HG02763 (cell line): ENCODE measurements around the gene ORAI3.

Source experiments
- ATAC-seq: cut with Tn5 transposase; IDR thresholded peaks from one replicate; pipeline ENCODE4 v1.9.1; 2021; ENCODE audit warnings: mild to moderate bottlenecking, moderate library complexity; ENCODE audit not compliant: unreplicated experiment

Gene ORAI3

GRCh38 chr16:30987581-30988190, 38.8 kb downstream of the ORAI3 start:
- ATAC-seq = no peak

GRCh38 chr16:30989469-30990047, 40.7 kb downstream of the ORAI3 start:
- ATAC-seq = no peak

DNA sequence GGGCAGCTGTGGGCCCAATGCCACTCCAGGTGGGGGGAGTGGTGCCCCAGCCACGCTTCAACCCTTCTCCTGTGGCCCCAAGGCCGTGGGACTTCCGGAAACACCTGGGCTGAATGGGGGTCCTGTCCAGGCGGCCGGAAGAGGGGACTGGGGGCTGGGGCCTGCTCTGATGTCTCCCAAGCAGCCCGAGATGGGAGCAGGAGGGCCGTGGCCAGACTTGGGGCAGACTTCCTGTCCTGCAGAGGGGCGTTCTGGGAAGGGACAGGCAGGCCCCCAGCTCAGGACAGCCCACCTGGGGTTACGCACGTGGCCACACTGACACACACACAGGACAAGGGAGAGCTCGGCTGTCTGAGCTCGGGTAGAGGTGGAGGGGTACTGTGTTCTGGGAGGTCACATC, 41.2 kb downstream of the ORAI3 start:
- ATAC-seq = no peak

DNA sequence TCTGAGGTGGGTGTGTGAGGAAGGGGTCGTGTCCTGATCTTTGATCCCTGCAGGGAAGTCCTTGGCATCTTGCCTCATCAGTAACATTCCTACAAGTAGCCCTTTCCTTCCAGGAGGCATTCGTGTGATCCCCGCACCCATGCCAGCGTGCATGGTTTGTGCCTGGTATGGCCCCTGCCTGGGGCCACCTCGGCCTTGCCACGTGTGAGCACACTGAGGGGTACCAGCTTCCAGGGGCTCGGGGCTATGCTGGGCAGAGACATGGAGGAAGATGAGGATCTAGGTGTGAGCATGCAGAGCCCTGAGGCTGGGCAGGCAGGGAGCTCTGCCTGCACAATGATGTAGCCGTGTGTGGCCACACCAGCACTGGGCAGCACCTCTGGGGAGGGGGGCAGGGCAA, 42.2 kb downstream of the ORAI3 start:
- no peak for ATAC-seq

DNA sequence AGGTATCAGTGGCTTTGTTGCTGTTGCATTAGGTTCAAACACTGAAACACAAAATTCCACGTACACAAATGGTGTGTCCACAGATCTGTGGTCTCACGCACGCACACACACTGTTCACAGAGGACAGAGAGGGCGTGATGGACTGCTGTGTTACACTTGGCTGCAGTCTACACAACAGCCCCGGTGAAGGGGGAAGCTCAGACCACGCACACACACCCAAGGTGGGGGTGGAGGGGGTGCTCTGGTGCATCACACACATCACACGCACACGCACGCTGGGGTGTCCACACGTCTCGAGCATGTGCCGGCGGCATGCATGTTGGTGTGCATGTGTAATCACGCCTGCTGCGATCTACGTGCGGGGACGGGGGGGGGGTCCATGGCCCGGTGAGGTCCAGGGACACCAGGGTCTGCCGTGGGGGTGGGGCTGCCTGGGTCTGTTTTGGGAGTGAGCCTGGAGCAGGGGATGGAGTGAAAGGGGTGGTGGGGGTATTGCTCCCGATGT, 43.5 kb downstream of the ORAI3 start:
- no peak for ATAC-seq

DNA sequence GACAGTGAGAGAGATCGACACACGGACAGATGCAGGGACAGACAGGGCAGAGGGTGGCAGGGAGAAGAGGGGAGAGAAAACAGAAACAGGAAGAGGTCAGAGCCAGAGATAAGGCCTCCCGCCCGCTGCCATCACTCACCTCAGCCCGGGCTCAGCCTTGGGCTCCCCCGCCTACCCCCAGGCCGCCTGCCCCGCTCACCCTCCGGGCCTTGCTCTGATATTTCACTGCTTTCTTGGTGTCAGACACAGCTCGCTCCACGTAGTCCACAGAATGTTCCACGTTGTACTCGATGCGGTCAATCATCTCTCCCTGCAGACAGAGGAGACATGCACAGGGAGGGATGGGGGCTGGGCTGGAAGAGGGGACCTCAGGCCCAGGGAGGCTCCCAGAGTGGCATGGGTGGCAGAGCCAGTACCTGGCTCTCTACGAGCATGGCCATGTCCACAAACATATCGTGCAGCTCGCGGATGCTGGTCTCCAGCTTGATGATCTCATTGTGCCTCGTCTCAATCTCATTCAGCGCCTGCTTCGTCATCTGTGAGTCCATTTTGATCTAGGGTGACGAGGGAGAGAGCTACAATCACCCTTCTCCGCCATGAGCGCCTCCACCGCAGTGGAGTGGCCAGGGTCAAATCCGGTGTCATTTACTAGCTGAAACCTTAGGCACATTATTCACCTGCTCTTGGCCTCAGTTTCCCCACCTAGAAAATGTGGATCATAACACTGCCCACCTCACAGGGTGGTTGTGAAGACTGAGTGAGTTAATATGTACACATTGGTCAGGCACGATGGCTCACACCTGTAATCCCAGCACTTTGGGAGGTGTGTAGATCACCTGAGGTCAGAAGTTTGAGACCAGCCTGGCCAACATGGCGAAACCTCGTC, 44.3 kb downstream of the ORAI3 start:
- ATAC-seq = no peak

DNA sequence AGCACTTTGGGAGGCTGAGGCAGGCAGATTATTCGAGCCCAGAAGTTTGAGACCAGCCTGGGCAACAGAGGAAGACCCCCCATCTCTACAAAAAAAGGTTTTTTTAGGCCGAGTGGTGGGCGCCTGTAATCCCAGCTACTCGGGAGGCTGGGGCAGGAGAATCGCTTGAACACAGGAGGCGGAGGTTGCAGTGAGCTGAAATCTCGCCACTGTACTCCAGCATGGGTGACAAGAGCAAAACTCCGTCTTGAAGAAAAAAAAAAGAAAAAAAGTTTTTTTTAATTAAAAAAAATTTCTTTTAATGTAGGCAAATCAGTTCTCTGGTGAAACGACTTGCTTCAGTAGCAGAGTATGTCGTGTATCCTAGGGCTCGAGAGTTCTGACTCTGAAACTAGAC, 47.1 kb downstream of the ORAI3 start:
- no peak for ATAC-seq

DNA sequence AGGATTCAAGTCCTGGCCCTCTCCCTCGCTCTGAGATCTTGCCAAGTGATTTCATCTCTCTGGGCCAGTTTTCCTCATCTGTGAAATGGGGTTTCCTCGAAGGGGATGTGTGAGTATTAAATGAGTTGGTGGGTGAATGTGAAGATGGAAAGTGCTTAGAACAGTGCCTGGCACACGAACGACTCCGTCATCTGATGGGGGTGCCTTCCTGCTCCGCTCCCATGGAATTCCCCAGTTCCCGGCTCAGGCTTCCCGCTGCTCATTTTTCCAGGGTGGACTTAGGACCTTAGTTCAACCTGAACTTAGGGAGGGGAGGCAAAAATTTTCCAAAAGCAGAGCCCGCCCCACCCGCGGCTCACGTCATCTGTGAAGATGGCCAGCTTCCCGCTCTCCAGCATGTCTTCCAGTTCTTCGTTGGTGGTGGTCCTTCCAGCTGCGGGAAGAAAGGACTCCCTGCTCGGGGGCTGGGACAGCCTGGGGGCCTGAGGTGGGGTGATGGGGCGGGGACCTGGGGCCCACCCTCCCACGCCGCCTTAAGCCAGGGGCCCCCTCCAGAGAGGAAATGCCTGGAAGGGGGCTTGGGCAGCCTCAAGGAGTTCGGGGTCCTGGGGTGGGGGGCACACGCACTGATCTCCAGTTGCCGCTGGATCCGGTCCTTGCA, 47.6 kb downstream of the ORAI3 start:
- ATAC-seq = no peak

DNA sequence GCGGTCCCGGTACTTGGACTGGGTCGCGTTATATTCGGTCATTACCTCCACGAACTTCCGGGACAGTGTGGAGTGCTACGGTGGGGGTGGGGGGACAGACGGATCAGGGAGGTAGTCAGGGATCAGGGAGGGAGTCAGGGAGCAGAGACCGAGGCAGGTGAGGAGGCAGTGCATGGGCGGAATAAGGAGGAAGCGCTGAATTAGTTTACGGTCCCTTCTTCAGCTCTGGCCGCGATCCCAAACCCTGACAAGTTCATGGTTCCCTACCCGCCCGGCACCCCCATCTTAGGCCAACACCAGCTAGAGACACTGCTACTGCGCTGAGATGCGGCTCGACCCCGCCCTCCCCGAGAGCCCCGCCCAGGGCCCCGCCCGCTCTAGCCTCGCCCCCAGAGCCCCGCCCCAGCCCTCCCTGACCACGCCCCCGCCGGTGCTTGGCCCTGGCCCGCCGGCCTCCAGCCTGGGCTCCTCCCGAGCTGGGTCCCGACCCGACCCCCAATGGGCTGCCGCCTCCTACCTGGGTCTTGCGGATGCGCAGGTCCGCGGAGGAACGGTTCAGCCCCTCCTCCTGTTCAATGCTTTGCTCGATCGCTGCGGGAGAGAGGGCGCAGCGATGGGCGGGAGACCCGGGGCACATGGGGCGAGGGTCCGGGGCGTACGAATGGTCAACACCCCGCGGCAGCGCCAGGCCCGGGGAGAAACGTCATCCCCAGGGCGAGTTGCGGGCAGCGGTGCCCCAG, 48.3 kb downstream of the ORAI3 start:
- peak; percentile 75 for ATAC-seq

- ATAC-seq = no peak
Measured at GRCh38 chr16:30997725-30998711, 49.1 kb downstream of the ORAI3 start.

DNA sequence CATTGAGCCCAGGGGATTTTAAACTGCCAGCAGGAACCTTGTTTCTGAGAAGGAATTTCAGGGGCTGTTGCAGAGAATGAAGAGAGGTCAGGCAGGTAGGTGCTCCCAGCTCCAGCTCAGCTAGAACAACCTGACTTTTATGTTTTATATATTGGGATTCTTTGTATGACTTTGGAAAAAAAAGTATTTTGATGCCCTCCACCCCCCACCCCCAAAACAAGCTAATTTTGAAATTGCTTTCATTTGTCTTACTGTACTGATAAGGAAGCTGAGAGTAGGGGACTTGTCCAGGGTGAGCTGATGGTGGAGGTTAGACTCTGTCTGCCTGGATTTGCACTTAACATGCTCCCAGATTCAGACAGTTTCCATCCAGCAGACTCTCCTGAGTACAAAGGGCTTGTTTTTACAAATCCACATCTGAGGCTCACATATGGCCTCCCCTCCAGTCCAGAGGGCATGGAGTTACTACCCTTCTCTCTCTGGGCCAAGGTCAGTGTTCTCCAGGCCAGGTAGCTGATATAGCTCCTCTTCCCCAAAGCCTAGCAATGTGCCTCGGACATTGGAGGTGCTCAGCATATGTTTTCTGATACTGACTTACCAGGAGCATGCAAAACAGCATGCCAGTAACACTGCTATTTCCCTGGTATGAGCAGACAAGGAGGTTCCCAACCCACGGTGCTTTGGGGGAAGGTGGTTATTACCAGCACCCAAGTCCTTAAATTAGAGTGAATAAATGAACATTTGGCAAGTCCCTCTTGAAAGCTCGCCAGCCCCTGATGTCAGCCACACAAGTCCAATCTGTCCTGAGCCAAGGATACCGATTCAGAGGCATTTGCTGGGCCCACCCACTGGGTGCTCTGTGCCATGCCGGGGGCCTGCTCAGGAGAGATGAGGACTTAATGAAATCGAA, 50.2 kb downstream of the ORAI3 start:
- ATAC-seq = no peak

- no peak for ATAC-seq
Measured at GRCh38 chr16:31000671-31001382, 52.0 kb downstream of the ORAI3 start.

- ATAC-seq = no peak
Measured at GRCh38 chr16:31001507-31002249, 52.8 kb downstream of the ORAI3 start.

DNA sequence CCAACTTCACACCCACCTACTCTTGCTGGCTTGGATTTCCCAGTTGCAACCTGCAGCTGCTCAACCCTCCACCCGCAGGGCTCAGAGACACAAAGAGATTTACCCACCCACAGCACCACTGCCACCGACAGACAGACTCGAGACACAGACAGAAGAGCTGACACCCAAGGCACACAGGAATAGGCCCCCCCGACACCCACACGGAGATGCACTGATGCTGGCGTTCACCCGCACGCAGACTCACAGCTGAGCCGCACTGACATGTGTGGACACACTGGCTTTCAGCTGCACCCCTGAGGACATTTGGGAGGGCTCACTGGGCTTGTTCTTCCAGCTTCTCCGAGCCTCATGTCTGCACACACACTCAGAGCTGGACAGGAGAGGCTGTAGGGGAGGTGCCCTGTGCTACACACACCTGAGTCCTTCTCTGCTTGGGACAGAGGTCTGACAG, 53.4 kb downstream of the ORAI3 start:
- ATAC-seq = no peak

DNA sequence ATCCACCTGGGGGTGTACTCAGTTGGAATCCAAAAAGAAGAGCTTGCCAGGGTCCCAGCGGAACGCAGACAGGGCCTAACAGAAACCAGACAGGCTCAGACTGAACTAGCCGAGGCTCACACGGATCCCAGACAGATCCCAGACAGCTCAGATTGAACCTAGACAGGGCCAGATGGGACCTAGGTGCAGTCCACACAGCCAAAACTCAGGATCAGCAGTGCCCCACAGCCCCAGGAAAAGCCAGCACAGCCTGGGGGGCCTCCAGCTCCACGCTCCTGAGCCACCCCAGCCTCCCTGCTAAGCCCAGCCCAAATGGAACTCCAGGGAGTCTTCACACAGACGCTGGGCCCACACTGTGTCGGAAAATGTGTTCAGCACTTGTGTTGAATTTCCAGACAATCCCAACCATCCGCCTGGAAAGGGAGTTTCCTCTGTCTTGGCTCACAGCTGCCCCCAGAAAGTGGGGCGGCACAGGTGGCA, 54.0 kb downstream of the ORAI3 start:
- ATAC-seq = no peak

- ATAC-seq = no peak
Measured at GRCh38 chr16:31003744-31004143, 54.9 kb downstream of the ORAI3 start.
